SK-N-SH (cell line): ENCODE results near the gene ZNF184.

ENCODE experiments used
- EP300 ChIP-seq, 2 experiments: IDR thresholded peaks; 2 replicates each; pipeline versions ENCODE4 v1.4.0 to v1.6.1; 2012; ENCODE audit warnings: borderline replicate concordance in 1 of 2, low read depth in 1 of 2, low read length in 1 of 2
- EZH2phosphoT487 ChIP-seq: fragments of 200-600 bp; sonication (generic); IDR thresholded peaks from 2 replicates; pipeline ENCODE4 v1.6.1; 2017; ENCODE audit warnings: low read depth, mixed run types, mild to moderate bottlenecking, antibody characterized with exemption, moderate library complexity, borderline replicate concordance
- POLR2AphosphoS5 ChIP-seq: IDR thresholded peaks from 2 replicates; pipeline ENCODE4 v1.6.1; 2012; ENCODE audit warnings: low read depth, low read length
- RAD21 ChIP-seq: IDR thresholded peaks from 2 replicates; pipeline ENCODE4 v1.6.1; 2012; ENCODE audit warnings: mild to moderate bottlenecking, low read length
- RFX5 ChIP-seq: IDR thresholded peaks from 2 replicates; pipeline ENCODE4 v1.6.1; 2012; ENCODE audit warnings: mild to moderate bottlenecking, improper control_type of control experiment, low read length
- SMC3 ChIP-seq: IDR thresholded peaks from 2 replicates; pipeline ENCODE4 v1.6.1; 2012; ENCODE audit warnings: low read depth, low read length, improper control_type of control experiment
- TAF1 ChIP-seq: IDR thresholded peaks from 2 replicates; pipeline ENCODE4 v1.6.1; 2012; ENCODE audit warnings: low read depth, mild to moderate bottlenecking, low read length, moderate library complexity, borderline replicate concordance
- YY1 ChIP-seq: IDR thresholded peaks from 2 replicates; pipeline ENCODE4 v1.4.0; 2012; ENCODE audit warnings: low read depth, mild to moderate bottlenecking
- TF ChIP-seq, protein P1 (sequence below): fragments of 200-600 bp; sonication (generic); IDR thresholded peaks from 2 replicates; pipeline ENCODE4 v1.6.1; 2017; ENCODE audit warnings: antibody characterized with exemption, mild to moderate bottlenecking, moderate library complexity
- TF ChIP-seq, protein P2 (sequence below): IDR thresholded peaks from 2 replicates; pipeline ENCODE4; 2012

DNA sequence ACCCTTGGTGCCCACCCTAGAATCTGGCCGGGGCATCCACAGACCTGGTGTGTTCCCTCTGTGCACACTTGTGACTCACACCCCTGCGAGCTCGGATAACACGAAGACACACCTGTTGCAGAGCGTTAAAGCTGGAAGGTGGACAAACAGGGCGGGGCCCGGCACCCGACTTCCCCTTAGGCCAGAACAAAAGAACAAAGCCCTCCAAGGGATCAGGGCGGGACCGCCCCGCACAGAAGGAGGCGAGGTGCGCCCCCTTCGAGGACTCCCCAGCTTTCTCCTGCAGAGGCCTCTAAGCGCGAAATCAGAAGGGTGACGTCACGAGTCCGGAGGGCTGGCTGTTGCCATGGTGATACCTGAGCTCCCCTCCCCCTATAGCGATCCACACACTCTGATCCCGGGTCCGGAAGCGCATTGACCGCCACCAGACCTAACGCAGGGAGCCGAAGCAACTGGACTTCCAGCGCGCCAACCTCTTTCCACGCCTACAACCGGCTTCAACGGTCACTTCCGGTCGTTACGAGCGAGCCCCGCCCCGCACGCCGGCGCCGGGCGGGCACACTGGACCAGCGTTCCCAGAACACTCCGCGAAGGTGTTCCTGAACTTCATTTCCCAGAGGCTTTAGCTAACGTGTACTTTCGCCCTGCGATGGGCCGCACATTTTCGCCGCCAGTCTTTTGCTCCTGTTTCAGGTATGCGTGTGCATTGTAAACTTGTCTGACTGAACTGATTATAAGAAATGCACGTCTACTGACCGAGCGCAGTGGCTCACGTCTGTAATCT lies at the start of gene ZNF184:
- peak; percentile 65 for TF ChIP-seq YY1
- TF ChIP-seq TAF1 = peak; percentile 85
- TF ChIP-seq, protein P1, sequence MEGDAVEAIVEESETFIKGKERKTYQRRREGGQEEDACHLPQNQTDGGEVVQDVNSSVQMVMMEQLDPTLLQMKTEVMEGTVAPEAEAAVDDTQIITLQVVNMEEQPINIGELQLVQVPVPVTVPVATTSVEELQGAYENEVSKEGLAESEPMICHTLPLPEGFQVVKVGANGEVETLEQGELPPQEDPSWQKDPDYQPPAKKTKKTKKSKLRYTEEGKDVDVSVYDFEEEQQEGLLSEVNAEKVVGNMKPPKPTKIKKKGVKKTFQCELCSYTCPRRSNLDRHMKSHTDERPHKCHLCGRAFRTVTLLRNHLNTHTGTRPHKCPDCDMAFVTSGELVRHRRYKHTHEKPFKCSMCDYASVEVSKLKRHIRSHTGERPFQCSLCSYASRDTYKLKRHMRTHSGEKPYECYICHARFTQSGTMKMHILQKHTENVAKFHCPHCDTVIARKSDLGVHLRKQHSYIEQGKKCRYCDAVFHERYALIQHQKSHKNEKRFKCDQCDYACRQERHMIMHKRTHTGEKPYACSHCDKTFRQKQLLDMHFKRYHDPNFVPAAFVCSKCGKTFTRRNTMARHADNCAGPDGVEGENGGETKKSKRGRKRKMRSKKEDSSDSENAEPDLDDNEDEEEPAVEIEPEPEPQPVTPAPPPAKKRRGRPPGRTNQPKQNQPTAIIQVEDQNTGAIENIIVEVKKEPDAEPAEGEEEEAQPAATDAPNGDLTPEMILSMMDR = no peak; the same call in 1 of the 2 replicates
- no peak; a peak in 1 of 4 replicates for TF ChIP-seq EP300 (IDR thresholded peaks at IDR 0.05; ENCODE audit: borderline replicate concordance in 1 of 2, low read depth in 1 of 2, low read length in 1 of 2)
- TF ChIP-seq SMC3 = no peak
- 0 out of 2 replicates have a peak, but pooled peaks have one; percentile 18 for TF ChIP-seq RFX5
- TF ChIP-seq POLR2AphosphoS5 = peak; percentile 85
- TF ChIP-seq EZH2phosphoT487 = no peak
- TF ChIP-seq, protein P2, sequence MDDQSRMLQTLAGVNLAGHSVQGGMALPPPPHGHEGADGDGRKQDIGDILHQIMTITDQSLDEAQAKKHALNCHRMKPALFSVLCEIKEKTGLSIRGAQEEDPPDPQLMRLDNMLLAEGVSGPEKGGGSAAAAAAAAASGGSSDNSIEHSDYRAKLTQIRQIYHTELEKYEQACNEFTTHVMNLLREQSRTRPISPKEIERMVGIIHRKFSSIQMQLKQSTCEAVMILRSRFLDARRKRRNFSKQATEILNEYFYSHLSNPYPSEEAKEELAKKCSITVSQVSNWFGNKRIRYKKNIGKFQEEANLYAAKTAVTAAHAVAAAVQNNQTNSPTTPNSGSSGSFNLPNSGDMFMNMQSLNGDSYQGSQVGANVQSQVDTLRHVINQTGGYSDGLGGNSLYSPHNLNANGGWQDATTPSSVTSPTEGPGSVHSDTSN = no peak
- no peak for TF ChIP-seq RAD21
